ENCODE data around the gene S100A14.

GRCh38 chr1:153658400-153659174, 42.5 kb upstream of the S100A14 start, which contains the start of gene SNAPIN:
- TF ChIP-seq CTCF (IDR thresholded peaks at IDR 0.05) (peak in 1 of 6 experiments; percentile 21), POLR2A (IDR thresholded peaks at IDR 0.05) (peak; percentile 2 to 72)
